ENCODE measurements around the gene STK32B.

The STK32B gene

GRCh38 chr4:5456296-5456845 is 405.1 kb downstream of the STK32B start:
- FAIRE-seq = no peak

GRCh38 chr4:5458676-5459075 is 407.4 kb downstream of the STK32B start:
- FAIRE-seq = no peak

- FAIRE-seq = no peak
Measured at GRCh38 chr4:5459236-5459635, 408.0 kb downstream of the STK32B start.

- no peak for FAIRE-seq
Measured at GRCh38 chr4:5460106-5460801, 409.0 kb downstream of the STK32B start.

- no peak for FAIRE-seq
Measured at GRCh38 chr4:5461477-5461876, 410.2 kb downstream of the STK32B start.

GRCh38 chr4:5462254-5462835 is 411.1 kb downstream of the STK32B start:
- no peak for FAIRE-seq

- no peak for FAIRE-seq
Measured at GRCh38 chr4:5462896-5463295, 411.6 kb downstream of the STK32B start.

GRCh38 chr4:5463361-5463760 is 412.1 kb downstream of the STK32B start:
- FAIRE-seq = no peak

- no peak for FAIRE-seq
Measured at GRCh38 chr4:5463936-5464650, 412.8 kb downstream of the STK32B start.

GRCh38 chr4:5465529-5465928 is 414.2 kb downstream of the STK32B start:
- no peak for FAIRE-seq

- FAIRE-seq = no peak
Measured at GRCh38 chr4:5465956-5466355, 414.7 kb downstream of the STK32B start.

- FAIRE-seq = no peak
Measured at GRCh38 chr4:5467111-5467510, 415.8 kb downstream of the STK32B start.

- no peak for FAIRE-seq
Measured at GRCh38 chr4:5469151-5469775, 418.0 kb downstream of the STK32B start.

- FAIRE-seq = no peak
Measured at GRCh38 chr4:5469861-5470260, 418.6 kb downstream of the STK32B start.

- no peak for FAIRE-seq
Measured at GRCh38 chr4:5470318-5471198, 419.3 kb downstream of the STK32B start.

GRCh38 chr4:5471206-5471605 is 419.9 kb downstream of the STK32B start:
- FAIRE-seq = no peak

- FAIRE-seq = no peak
Measured at GRCh38 chr4:5471691-5472090, 420.4 kb downstream of the STK32B start.

- no peak for FAIRE-seq
Measured at GRCh38 chr4:5472160-5472591, 420.9 kb downstream of the STK32B start.

GRCh38 chr4:5473125-5473524 is 421.8 kb downstream of the STK32B start:
- FAIRE-seq = no peak

GRCh38 chr4:5474756-5475155 is 423.5 kb downstream of the STK32B start:
- FAIRE-seq = no peak

- FAIRE-seq = no peak
Measured at GRCh38 chr4:5477613-5478012, 426.3 kb downstream of the STK32B start.

- no peak for FAIRE-seq
Measured at GRCh38 chr4:5478169-5478568, 426.9 kb downstream of the STK32B start.

All from endometrium (tissue), 2 donors.